Dedifferentiated amniotic fluid mesenchymal stem cell (primary cell): ENCODE measurements around the gene OBI1.

ENCODE experiments used
- DNase-seq: peaks from one replicate; pipeline ENCODE4 v3.0.0-alpha.2; 2016; ENCODE audit errors: extremely low spot score

Gene OBI1

GRCh38 chr13:78603240-78603957, 55.6 kb downstream of the OBI1 start, which contains the start of gene POU4F1:
Gene POU4F1 (minus strand): TSS chr13:78603552. CDS start chr13:78603326, 226 bp downstream.
- DNase-seq = no peak

DNA sequence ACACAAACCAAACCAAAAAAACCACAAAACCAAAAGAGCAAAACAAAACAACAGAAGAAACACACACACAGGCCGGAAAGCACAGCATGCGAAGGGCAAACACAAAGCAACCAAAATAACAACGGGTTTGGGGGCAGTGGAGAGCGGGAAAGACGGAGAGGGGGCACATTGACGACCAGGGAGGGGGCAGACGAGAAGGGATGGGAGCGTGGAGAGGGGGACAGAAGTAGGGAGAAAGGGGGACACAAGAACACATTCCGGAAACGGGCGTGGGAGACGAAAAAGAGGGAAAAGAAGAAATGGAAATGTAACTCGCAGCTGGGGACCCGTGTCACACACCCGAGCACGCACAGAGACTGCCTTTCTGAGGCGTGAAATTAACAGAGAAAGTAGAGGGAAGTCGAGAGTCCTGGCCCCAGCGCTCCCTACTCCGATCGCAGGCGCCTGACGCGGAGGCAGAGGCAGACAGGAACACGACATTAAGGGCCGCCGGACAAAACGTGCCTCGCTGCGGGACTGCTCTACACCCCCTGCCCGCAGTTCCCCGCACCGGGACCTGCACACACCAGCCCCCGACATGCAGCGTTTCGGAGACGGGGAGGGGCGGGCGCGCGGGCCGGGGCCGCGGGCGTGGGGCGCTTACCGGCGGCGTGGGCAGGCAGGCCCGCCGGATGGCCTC, 56.3 kb downstream of the OBI1 start:
- DNase-seq = no peak

DNA sequence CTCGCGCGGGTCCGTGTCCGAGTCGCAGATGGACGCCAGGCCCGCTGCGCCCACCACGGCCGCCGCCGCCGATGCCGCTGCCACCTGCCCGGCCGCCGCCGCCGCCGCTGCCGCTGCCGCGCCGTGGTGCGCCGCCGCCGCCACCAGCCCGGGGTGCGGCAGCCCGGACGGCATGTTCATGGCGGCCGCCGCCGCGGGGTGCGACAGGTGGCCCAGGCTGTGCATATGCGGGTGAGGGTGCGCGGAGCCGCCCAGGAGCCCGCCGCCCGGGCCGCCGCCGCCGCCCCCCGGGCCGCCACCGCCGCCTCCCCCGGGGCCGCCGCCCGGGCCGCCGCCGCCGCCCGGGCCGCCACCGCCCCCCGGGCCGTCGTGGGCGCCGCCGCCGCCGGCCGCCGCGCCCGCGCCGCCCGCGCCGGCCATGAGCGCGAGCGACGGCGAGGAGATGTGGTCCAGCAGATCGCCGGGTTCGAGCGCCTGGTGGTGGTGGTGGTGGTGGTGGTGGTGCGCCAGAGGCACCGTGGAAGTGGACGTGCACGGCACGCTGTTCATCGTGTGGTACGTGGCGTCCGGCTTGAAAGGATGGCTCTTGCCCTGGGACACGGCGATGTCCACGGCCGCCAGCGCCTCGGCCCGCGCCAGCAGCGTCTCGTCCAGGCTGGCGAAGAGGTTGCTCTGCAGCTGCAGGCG, 56.9 kb downstream of the OBI1 start:
- no peak for DNase-seq

- DNase-seq = no peak
Measured at GRCh38 chr13:78601124-78601873, 57.7 kb downstream of the OBI1 start.

- no peak for DNase-seq
Measured at GRCh38 chr13:78600280-78600883, 58.6 kb downstream of the OBI1 start.

DNA sequence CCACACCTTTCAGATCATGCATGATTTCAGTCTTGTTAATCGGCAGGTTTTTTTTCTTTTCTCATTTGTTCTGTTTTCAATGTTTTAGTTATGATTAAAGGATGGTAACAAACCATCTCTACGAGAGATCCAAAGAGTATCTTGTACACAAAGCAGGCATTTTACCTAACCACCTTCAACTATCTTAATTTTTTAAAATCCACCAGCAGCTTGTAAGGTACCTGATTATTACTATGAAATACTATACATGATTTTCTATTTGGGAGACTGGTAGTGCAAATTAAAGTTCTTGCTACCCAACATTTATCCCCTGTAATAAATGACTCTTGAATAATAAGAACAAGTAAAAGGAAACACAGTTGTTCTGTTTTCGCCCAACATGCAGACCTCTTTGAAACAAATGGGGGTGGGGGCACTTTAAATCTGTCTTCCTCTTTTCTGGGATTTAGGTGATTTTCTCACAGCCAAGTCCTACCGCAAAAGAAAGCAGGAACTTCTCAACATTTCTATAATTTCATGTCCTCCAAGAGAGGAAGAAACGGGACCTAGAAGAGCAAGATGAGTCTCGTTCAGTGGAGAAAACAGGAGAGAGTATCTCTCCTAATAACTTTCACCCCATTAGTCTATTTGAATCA, 59.2 kb downstream of the OBI1 start:
- DNase-seq = no peak

GRCh38 chr13:78598966-78599644, 59.9 kb downstream of the OBI1 start:
- no peak for DNase-seq

GRCh38 chr13:78598116-78598781, 60.7 kb downstream of the OBI1 start:
- no peak for DNase-seq

GRCh38 chr13:78597602-78597932, 61.4 kb downstream of the OBI1 start:
- no peak for DNase-seq

- no peak for DNase-seq
Measured at GRCh38 chr13:78596736-78597601, 62.0 kb downstream of the OBI1 start.

GRCh38 chr13:78596399-78596735, 62.6 kb downstream of the OBI1 start:
- DNase-seq = no peak

GRCh38 chr13:78595495-78596398, 63.2 kb downstream of the OBI1 start:
- no peak for DNase-seq

- no peak for DNase-seq
Measured at GRCh38 chr13:78594456-78594975, 64.4 kb downstream of the OBI1 start.

DNA sequence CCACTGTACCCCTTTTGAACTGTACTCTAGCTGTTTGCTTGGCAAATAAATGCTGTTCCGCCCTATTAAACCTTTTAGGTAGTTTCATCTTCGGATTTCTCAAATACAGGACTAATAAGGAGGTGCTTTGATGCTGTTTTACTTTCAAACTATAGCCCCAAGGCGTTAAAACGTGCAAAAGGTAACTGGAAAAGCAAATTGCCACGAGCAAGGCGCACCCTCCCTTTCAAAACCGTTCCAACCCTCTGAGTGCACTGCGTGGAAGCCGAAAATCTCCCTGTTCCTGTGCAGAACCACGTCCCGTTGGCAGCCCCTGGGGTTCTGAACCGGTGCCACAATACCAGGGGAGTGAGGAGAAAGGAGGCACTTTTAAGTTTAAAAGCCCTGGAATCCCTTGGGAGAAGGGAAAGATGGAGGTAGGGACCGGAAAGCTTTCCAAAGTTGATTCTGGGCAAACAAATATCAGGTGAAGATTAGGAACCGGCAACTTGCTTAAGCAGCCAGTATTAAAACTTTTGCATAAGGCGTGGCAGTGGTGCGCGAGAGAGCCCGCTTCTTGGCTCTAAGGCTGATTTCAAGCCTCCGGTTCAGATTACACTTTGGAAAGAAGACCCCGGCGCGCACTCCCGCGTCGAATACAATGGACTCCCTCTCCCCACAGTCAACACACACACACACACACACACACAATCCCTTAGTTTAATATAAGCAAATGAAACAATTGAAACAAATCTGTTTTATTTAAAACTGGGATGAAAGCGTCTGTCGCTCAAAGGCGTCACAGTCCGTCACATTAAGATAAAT, 65.1 kb downstream of the OBI1 start:
- no peak for DNase-seq

DNA sequence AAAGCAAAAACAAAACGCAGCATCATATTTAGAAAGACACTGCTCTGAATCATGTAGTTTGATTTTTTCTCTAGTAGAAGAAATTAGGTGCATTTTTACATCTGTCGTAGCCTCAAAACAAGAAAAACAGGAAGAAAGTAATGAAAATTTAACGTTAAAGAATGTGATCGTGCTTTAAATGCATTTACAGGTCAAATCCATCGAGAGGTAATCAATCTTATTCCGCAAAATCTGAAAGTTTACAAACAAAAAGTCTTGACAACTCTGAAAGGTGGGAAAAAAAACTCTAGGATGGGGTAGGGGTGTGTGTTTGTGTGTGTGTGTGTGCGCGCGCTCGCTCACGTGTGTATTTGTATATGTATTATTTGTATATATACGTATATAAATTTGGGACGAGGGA, 65.8 kb downstream of the OBI1 start:
- DNase-seq = no peak

GRCh38 chr13:78592584-78592983, 66.4 kb downstream of the OBI1 start:
- DNase-seq = no peak

DNA sequence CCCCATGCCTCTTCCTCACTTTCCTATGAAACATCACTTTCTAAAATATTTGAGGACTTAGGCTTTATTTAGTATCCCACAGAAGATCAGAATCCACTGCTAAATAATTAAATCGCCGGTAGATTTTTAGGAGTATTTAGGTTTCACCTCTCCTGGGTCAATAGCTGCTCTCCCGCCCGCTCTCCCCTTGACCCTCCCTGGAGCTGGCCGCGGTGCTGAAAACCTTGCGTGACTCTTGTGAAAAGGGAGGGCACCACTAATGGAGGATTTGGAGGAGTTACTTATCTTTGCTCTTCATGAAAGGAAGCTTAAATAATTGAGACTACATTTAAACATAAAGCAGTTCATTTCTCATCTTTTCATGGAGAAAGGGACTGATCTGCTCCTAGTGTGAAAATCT, 69.7 kb downstream of the OBI1 start:
- DNase-seq = no peak
